Activated CD4-positive, CD25-positive, alpha-beta regulatory T cell (primary cell): ENCODE measurements around the gene PIK3R3.

Experiments used
- DNase-seq, 4 experiments: peaks; one replicate each; lab custom pipeline; 2025; lab: John Stamatoyannopoulos, UW

PIK3R3 gene

DNA sequence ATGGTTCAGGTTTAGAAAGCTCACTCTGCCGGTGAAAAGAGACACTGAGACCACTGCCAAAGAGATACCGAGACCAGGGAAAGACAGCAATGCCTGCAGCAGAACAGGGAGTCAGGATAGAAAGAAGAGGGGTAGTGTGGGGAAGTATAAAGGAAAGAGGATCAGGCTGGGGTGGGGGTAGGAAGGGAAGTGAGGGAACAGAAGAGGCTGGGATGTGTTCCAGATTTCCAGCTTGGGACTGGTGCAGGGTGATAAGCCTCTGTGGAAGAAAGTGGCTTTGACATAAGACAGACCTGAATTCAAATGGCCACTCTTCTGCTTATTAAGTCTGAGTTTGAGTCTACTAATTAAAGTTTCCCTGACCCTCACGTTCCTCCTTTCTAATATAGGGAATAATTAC, 105.9 kb downstream of the PIK3R3 start:
- no peak for DNase-seq

DNA sequence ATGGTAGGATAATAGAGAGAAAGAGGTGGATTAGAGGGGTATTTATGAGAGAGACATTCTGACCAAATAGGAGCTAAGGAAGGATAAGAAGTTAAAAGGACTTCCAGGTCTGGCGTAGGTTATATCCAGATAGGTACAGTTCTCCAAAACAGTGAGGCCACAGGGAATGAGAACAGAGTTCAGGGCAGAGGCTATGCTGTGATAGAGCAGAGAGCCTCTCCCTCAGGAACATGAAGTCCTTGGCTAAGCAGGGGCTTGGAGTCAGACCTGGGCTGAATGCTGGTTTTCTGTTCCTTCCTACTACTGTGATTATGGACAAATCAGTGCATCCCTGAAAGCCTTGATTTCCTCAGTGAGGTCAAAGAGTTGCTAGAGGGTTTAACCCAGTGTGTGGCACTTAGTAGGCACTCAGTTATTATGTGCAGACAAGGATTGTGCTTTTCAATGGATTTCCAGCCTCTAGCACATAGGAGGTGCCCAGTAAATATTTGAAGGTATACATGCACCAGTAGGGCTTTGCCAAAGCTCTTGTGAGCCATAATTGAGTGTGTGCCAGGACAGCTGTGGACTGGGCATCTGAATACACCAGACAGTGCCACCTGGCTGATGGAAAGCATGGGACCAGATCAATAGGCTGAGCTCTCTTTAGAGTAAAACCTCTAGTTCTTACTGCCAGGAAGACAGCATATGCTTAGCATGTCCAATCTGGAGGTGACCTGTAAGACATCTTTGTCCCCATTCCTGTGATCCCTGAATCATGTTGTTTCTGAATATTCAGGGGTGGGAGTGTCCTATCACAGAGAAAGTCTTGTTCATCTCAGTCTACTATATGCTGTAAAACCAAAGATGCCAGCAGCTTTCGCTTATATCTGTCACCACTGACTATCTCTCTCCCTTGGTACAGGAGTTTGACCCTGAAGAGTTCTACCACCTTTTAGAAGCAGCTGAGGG, 111.1 kb downstream of the PIK3R3 start:
- DNase-seq = no peak

GRCh38 chr1:46020010-46020409, 112.4 kb downstream of the PIK3R3 start:
- no peak for DNase-seq

DNA sequence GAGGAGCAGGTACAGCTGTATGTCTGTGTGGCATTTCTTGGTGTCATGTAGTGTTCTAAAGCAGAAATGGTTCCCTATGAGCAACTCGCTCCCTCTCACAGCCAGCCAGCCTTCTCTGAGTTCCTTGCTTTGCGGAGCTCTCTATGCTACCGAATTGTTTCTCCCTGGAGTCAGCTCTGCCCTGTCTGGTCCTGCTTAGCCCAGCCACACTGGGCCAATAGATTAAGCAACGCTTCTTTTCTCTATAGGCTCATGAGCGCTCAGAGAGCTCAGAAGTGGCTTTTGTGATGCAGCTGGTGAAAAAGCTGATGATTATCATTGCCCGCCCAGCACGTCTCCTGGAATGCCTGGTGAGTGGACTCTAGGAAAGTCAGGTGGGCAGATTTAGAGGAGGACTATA, 113.1 kb downstream of the PIK3R3 start:
- no peak for DNase-seq

GRCh38 chr1:46017876-46018503, 114.4 kb downstream of the PIK3R3 start:
- DNase-seq = no peak

DNA sequence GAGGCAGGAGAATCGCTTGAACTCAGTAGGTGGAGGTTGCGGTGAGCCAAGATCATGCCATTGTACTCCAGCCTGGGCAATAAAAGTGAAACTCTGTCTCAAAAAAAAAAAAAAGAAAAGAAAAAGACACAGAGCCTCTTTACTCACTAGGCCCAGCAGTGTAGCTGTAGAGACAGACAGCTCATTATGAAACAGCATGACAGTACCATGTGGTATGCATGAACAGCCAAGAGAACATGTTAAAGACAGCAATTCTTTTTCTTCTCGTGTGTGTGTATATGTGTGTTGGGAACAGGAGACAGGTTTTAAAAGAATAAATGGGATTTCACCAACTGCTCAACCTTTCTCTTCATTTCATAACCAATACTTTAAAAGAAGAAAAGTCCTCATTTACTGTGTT, 118.8 kb downstream of the PIK3R3 start:
- DNase-seq = no peak

- no peak for DNase-seq
Measured at GRCh38 chr1:46012236-46012635, 120.2 kb downstream of the PIK3R3 start.

- DNase-seq = no peak
Measured at GRCh38 chr1:46011121-46011695, 121.2 kb downstream of the PIK3R3 start.

DNA sequence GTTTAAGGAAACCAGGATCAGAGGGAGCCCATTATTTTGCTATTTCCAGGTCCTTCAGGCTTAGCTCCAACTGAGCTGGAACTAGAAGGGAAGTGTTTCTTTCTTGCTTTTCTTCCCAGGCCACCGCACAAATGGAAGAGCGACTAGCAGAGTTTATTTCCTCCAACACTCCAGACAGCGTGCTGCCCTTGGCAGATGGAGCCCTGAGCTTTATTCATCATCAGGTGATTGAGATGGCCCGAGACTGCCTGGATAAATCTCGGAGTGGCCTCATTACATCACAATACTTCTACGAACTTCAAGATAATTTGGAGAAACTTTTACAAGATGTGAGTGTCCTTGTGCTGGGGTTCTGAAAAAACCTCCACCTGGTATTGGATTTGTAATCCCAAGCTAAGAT, 121.8 kb downstream of the PIK3R3 start:
- no peak for DNase-seq

DNA sequence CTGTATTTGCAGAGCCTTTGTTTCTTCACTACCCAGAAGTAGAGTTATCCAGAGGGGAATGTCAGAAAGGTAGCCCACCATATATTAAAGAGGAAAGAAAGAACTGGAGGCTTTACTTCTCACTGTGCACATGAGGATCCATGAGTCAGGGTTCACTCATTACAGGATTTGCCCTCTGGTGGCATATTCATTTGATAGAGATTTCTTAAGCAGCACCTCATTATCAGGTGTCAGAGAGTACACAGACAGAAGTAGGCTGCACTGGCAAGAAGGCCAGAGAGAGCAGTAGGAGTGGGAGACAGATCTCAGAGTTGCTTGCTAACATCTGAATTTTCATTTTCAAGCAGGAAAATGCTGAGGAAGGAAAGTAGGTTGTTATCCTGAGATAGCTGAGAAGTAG, 123.8 kb downstream of the PIK3R3 start:
- no peak for DNase-seq

DNA sequence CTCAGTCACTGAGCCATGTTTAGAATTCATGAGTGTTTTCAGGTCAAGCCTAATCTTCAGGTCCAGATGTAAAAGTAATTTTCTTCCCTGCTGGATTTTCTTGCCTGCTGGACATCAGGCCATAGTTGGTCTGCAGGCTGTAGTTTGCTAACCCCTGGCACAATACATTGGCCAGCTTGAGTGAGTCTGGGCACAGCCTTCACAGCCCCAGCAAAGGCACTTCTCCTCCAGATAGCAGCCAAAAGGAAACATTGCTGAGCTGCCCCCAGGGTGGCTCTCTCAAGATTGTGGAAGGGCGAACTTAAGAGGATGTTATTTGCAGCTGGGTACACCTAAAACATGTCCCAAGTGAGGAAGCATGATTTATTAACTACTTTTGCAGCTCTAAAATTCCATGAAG, 126.8 kb downstream of the PIK3R3 start:
- no peak for DNase-seq

- no peak for DNase-seq
Measured at GRCh38 chr1:46004492-46004891, 127.9 kb downstream of the PIK3R3 start.

- DNase-seq = no peak
Measured at GRCh38 chr1:46003315-46003714, 129.1 kb downstream of the PIK3R3 start.

DNA sequence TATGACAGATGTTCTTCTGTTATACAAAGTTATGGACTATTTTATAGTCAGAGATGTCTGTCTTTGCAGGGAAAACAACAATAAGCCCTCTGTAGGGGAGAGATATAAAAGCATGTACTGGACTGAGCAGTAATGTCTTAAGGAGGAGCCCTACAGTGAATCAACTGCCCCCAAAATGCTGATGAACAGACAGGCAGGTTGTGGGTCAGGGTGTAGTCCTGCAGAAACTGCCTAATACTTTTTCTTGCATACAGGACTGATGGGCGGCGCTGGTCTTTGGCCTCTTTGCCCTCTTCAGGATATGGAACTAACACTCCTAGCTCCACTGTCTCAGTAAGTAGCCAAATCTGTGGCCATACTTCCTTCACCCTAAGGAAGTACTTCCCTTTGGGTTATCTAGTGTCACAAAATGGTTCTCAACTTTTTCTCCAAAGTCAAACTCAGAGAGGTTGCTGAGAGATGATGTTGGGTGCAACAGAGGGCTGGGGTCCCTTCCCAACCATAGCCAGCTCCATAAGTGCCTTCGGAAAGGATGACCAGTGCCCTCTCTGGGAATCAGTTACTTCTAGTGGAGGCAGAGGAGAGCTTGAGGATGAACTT, 129.8 kb downstream of the PIK3R3 start:
- DNase-seq = no peak

- DNase-seq = no peak
Measured at GRCh38 chr1:46001081-46001785, 131.2 kb downstream of the PIK3R3 start.

- DNase-seq = no peak
Measured at GRCh38 chr1:45999507-45999906, 132.9 kb downstream of the PIK3R3 start.

GRCh38 chr1:45998020-45998617, 134.3 kb downstream of the PIK3R3 start:
- no peak for DNase-seq

DNA sequence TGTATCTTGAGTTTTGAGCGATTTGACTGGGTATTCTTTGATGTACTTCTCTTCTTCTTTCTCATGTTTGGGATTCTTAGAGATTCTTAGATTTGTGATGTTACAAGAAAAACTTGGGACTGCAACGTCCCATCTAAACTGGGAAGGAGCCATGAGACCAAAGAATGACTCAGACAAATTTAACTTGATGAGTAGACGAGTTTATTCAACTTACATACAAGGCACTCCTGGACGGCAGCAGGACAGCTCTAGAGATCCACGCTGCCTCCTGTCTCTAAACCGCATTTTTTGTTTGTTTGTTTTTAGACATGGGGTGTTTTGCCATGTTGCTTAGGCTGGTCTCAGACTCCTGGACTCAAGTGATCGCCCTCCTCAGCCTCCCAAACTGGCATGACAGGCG, 137.1 kb downstream of the PIK3R3 start:
- DNase-seq = no peak

DNA sequence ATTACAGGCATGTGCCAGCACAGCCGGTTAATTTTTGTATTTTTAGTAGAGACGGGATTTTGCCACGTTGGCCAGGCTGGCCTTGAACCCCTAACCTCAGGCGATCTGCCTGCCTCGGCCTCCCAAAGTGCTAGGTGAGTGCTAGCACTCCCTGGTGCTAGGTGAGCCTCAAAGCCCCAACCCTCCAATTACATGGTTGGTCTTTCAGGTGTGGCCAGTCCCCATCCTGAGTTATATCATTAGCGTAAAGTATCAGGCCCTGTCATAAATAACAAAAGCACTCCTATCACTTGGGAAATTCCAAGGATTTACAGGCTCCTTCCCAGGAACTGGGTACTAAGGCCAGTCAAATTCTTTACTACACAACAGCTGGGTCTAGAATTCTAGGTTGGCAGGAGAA, 138.0 kb downstream of the PIK3R3 start:
- DNase-seq = no peak
